Endothelial cell of umbilical vein (primary cell): ENCODE data around the gene OR10C1. TPM values are rescaled to one million over a fixed set of nuclear protein-coding genes. Genes with fewer than 3 reads are reported as not detected.
"Not testable (repeated sequence)": the region's sequence is repeated elsewhere in the genome, so short reads cannot be mapped to it uniquely, and the experiment has no call there.

Experiments
- BruUV-seq: library from RNA; stranded (reverse); fragments of 400-500 nt; replicated peaks from 2 replicates; lab custom pipeline; 2021; lab: Mats Ljungman, UMichigan
- CTCF ChIA-PET: fragments of 300-600, 350-600 bp; sonication (Branson Sonifier 250); formaldehyde crosslinking; loops from one replicate; lab custom pipeline; 2021; ENCODE audit warnings: antibody characterized with exemption, inconsistent platforms; lab: Charles Lee
- POLR2A ChIA-PET: fragments of 300-600, 350-600 bp; sonication (Branson Sonifier 250); formaldehyde crosslinking; loops from one replicate; lab custom pipeline; 2021; ENCODE audit warnings: antibody characterized with exemption, inconsistent platforms; lab: Charles Lee
- DNase-seq: peaks from one replicate; pipeline ENCODE4 v3.0.0-alpha.2; 2011; ENCODE audit warnings: low read depth, low spot score
- FAIRE-seq: peaks from 2 replicates; lab custom pipeline; 2011; peaks lifted over from hg19 to GRCh38; lab: Jason Lieb, UNC
- H2AFZ ChIP-seq: 2 replicates; pipeline ENCODE4 v1.6.0; 2012; ENCODE audit warnings: low read depth, low read length, control low read depth, inconsistent platforms
- H3K27ac ChIP-seq: 2 replicates; pipeline ENCODE4 v1.5.1; 2011; ENCODE audit warnings: low read depth, mild to moderate bottlenecking, control low read depth, low read length, moderate library complexity; ENCODE audit not compliant: insufficient read depth
- H3K27me3 ChIP-seq, 2 experiments: 2 replicates each; pipeline versions ENCODE4 v1.6.0 to v1.6.1; 2011; ENCODE audit warnings: low read length in 2 of 2, mixed read lengths in 1 of 2; ENCODE audit not compliant: control insufficient read depth in 2 of 2, insufficient read depth in 2 of 2
- H3K36me3 ChIP-seq, 2 experiments: 2 replicates in 1 of 2; 3 replicates in 1 of 2; pipeline ENCODE4 v1.5.1; 2011; ENCODE audit warnings: low read length in 2 of 2, mild to moderate bottlenecking in 1 of 2, moderate library complexity in 1 of 2; ENCODE audit not compliant: control insufficient read depth in 2 of 2, insufficient read depth in 2 of 2; ENCODE audit errors: extremely low read depth in 1 of 2
- H3K4me1 ChIP-seq: 3 replicates; pipeline ENCODE4 v1.5.1; 2011; ENCODE audit warnings: mild to moderate bottlenecking, low read length; ENCODE audit not compliant: control insufficient read depth, insufficient read depth; ENCODE audit errors: extremely low read depth
- H3K4me2 ChIP-seq: 2 replicates; pipeline ENCODE4 v1.6.1; 2011; ENCODE audit warnings: low read length, control low read depth, mixed read lengths; ENCODE audit not compliant: insufficient read depth
- H3K4me3 ChIP-seq, 3 experiments: fragments of 200-600 bp in 1 of 3; sonication (generic), shearing (Covaris generic) in 1 of 3; replicated peaks in 1 of 3; 2 replicates each; pipeline ENCODE4 v1.5.1; 2011 to 2016; ENCODE audit warnings: control low read depth in 3 of 3, low read length in 3 of 3, mild to moderate bottlenecking in 2 of 3, inconsistent platforms in 1 of 3, low read depth in 1 of 3, moderate library complexity in 1 of 3; ENCODE audit not compliant: insufficient read depth in 1 of 3
- H3K79me2 ChIP-seq: 2 replicates; pipeline ENCODE4 v1.6.0; 2012; ENCODE audit warnings: low read length, inconsistent platforms; ENCODE audit not compliant: control insufficient read depth, insufficient read depth
- H3K9ac ChIP-seq: replicated peaks from 2 replicates; pipeline ENCODE3; 2011; ENCODE audit warnings: low read length, control low read depth; ENCODE audit not compliant: insufficient read depth; ENCODE audit errors: extremely low read depth
- H3K9me1 ChIP-seq: replicated peaks from 3 replicates; pipeline ENCODE4 v1.6.0; 2011; ENCODE audit warnings: mild to moderate bottlenecking, low read length; ENCODE audit not compliant: control insufficient read depth, insufficient read depth; ENCODE audit errors: extremely low read depth
- H3K9me3 ChIP-seq: replicated peaks from 2 replicates; pipeline ENCODE4 v1.5.1; 2012; ENCODE audit warnings: low read length, inconsistent platforms; ENCODE audit not compliant: control insufficient read depth, insufficient read depth
- H4K20me1 ChIP-seq: replicated peaks from 2 replicates; pipeline ENCODE3; 2011; ENCODE audit warnings: mild to moderate bottlenecking, low read length; ENCODE audit not compliant: control insufficient read depth, insufficient read depth; ENCODE audit errors: extremely low read depth
- CTCF ChIP-seq, 2 donors: IDR thresholded peaks; 1 replicate in 1 of 2; 2 replicates in 1 of 2; pipeline ENCODE4 v1.5.1; 2011; ENCODE audit warnings: low read length in 2 of 2, mild to moderate bottlenecking in 2 of 2, moderate library complexity in 2 of 2, control low read depth in 1 of 2, inconsistent platforms in 1 of 2, low read depth in 1 of 2; ENCODE audit not compliant: insufficient read depth in 1 of 2; ENCODE audit errors: extremely low read depth in 1 of 2
- EZH2 ChIP-seq: IDR thresholded peaks from 2 replicates; pipeline ENCODE4 v1.6.1; 2012; ENCODE audit warnings: borderline replicate concordance, low read depth, mild to moderate bottlenecking, moderate library complexity, low read length, inconsistent platforms; ENCODE audit not compliant: severe bottlenecking
- FOS ChIP-seq: IDR thresholded peaks from 2 replicates; pipeline ENCODE4 v1.6.1; 2011; ENCODE audit warnings: mild to moderate bottlenecking, low read length, moderate library complexity, borderline replicate concordance; ENCODE audit not compliant: insufficient read depth
- GATA2 ChIP-seq: IDR thresholded peaks from 2 replicates; pipeline ENCODE4 v1.7.0; 2011; ENCODE audit warnings: low read depth, mild to moderate bottlenecking, moderate library complexity, mixed read lengths, low read length; ENCODE audit not compliant: insufficient read length, insufficient read depth
- JUN ChIP-seq: IDR thresholded peaks from 2 replicates; pipeline ENCODE4 v1.6.1; 2011; ENCODE audit warnings: borderline replicate concordance, low read depth; ENCODE audit not compliant: insufficient read length, insufficient read depth
- MAX ChIP-seq: IDR thresholded peaks from 2 replicates; pipeline ENCODE4 v1.6.1; 2011; ENCODE audit not compliant: insufficient read depth, insufficient read length
- POLR2A ChIP-seq: IDR thresholded peaks from 2 replicates; pipeline ENCODE4 v1.6.1; 2012; ENCODE audit warnings: low read depth, mild to moderate bottlenecking, control low read depth, low read length
- POLR2AphosphoS5 ChIP-seq: IDR thresholded peaks from 2 replicates; pipeline ENCODE4 v1.6.1; 2012; ENCODE audit warnings: low read depth, mild to moderate bottlenecking, control low read depth, low read length, moderate library complexity; ENCODE audit not compliant: insufficient read depth
- dilution Hi-C: fragments of 300-500 bp; cut with MboI; formaldehyde crosslinking; loops from one replicate; pipeline ENCODE4 v1.15.0; 2019; ENCODE audit warnings: low sequenced_read_pairs; ENCODE audit not compliant: extremely low pct_ligation_motif_present
- intact Hi-C: fragments of 100-400 bp; cut with micrococcal nuclease; formaldehyde crosslinking; loops from one replicate; pipeline ENCODE4 v1.10.0; 2022
- polyA plus RNA-seq, 4 experiments: library from polyadenylated mRNA; depleted of rRNA in 3 of 4; stranded (reverse) in 3 of 4; unstranded in 1 of 4; fragments of >200 nt; gene quantifications; 2 replicates each; pipeline versions ENCODE4 v1.2.1 to v1.2.3, GENCODE V29; 2011 to 2012; ENCODE audit warnings: missing spikeins in 1 of 4
- total RNA-seq: library from RNA; stranded (reverse); gene quantifications from 2 replicates; pipeline ENCODE4 v1.2.3, GENCODE V29; 2021

The OR10C1 gene
- total and polyA plus RNA-seq, 2 donors (not counting 3 experiments of a cell fraction or from before 2014, with no cell fraction given) = not detected

GRCh38 chr6:29442719-29443118 is 3.6 kb downstream of the OR10C1 start:
- Histone ChIP-seq H2AFZ (no peak overlapping the region), H3K4me1 (no peaks in the 10 kb centered on the region), H3K9me3 (no peaks in the 10 kb centered on the region), H3K27ac (no peak overlapping the region), H3K9me1 (no peaks in the 10 kb centered on the region), H3K79me2 (no peaks in the 10 kb centered on the region), H4K20me1 (no peaks in the 10 kb centered on the region), H3K27me3 (no peaks in the 10 kb centered on the region), H3K9ac (no peak overlapping the region), H3K4me3 (no peak overlapping the region), H3K4me2 (no peak overlapping the region), H3K36me3 (no peaks in the 10 kb centered on the region)
- no peak for FAIRE-seq
- no peak for TF ChIP-seq MAX
- no peak for TF ChIP-seq JUN
- TF ChIP-seq CTCF (IDR thresholded peaks at IDR 0.05; ENCODE audit: extremely low read depth in 1 of 2, insufficient read depth in 1 of 2, low read depth in 1 of 2, low read length in 2 of 2) = no peak
- no peak for TF ChIP-seq GATA2
- no peak for TF ChIP-seq POLR2AphosphoS5
- no peak for TF ChIP-seq FOS
- no peak for TF ChIP-seq POLR2A
- TF ChIP-seq EZH2 = no peak
- dilution Hi-C loops (no loop called here), intact Hi-C loops (no loop called here)
- ChIA-PET POLR2A (no interaction called here), CTCF (no interaction called here)
- BruUV-seq = no TSS peak
- no peak for DNase-seq

- intact Hi-C loops, H3K27me3 ChIP-seq, H3K9me1 ChIP-seq, H3K4me1 ChIP-seq, H3K4me2 ChIP-seq, DNase-seq, FAIRE-seq, H3K79me2 ChIP-seq, BruUV-seq, POLR2A ChIA-PET, H4K20me1 ChIP-seq, H3K9me3 ChIP-seq, dilution Hi-C loops, H3K36me3 ChIP-seq, H3K27ac ChIP-seq, H3K4me3 ChIP-seq, H2AFZ ChIP-seq, H3K9ac ChIP-seq, CTCF ChIA-PET: not testable (repeated sequence)
These were observed 4.9 kb downstream of the OR10C1 start for GRCh38 chr6:29444031-29444430.
